Astrocyte (in vitro differentiated cells and primary cell): ENCODE data around the gene IL27RA.
"Not testable (repeated sequence)": the region's sequence is repeated elsewhere in the genome, so short reads cannot be mapped to it uniquely, and the experiment has no call there.

Experiments used
- CTCF ChIP-seq: IDR thresholded peaks from 2 replicates; pipeline ENCODE4 v1.5.1; 2011; ENCODE audit warnings: low read depth, mild to moderate bottlenecking, inconsistent platforms, low read length, moderate library complexity; ENCODE audit not compliant: insufficient read depth
- EZH2 ChIP-seq: IDR thresholded peaks from 2 replicates; pipeline ENCODE4 v1.6.1; 2012; ENCODE audit warnings: mild to moderate bottlenecking, low read length, inconsistent platforms; ENCODE audit not compliant: insufficient read depth

GRCh38 chr19:14026652-14027192, 4.8 kb upstream of the IL27RA start:
- TF ChIP-seq CTCF, EZH2: not testable (repeated sequence)
